GM18519 (cell line): ENCODE measurements around the gene FRS2.

Source experiments
- ATAC-seq: cut with Tn5 transposase; IDR thresholded peaks from one replicate; pipeline ENCODE4 v1.9.1; 2021; ENCODE audit warnings: mild to moderate bottlenecking, moderate library complexity; ENCODE audit not compliant: unreplicated experiment, low FRiP score

Gene FRS2

DNA sequence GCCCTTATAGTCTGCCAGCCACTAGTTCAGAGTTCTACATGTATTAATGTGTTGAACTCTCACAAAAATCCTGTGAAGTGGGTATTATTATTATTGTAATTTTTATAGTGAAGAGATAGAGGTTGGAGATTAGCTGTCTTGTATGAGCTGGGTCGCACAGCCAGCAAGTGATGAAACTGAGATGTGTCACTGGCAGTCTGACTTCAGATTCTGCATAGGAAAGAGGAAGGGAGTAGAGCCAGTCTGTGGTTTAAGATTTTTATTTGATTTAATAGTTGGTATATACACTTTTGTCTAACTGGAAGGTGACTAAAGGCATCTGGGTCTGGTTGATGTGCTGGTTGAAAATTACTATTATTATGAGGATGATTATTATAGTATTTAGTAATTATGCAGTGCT lies 5.8 kb upstream of the FRS2 start:
- ATAC-seq, result no peak

DNA sequence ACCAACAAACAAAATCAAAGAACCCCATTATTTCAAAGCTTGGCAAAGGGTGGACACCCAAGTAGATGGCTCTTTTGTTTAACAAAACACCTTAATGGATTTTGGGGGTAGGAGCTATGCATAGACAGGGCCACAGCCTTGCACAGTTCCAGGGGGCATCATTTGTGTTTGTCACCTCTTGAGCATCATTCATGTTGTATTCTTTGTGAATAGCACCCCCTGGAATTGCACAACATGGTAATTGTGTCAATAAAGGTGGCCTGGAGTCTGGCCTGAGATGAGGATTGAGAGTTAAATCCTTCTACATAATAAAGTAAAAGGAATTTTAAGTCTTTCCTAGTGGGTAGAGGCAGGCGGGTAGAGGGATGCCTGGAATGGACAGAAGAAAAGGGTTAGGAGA lies 3.3 kb upstream of the FRS2 start:
- no peak for ATAC-seq

GRCh38 chr12:69467366-69467765 lies 2.8 kb upstream of the FRS2 start:
- ATAC-seq, result no peak

DNA sequence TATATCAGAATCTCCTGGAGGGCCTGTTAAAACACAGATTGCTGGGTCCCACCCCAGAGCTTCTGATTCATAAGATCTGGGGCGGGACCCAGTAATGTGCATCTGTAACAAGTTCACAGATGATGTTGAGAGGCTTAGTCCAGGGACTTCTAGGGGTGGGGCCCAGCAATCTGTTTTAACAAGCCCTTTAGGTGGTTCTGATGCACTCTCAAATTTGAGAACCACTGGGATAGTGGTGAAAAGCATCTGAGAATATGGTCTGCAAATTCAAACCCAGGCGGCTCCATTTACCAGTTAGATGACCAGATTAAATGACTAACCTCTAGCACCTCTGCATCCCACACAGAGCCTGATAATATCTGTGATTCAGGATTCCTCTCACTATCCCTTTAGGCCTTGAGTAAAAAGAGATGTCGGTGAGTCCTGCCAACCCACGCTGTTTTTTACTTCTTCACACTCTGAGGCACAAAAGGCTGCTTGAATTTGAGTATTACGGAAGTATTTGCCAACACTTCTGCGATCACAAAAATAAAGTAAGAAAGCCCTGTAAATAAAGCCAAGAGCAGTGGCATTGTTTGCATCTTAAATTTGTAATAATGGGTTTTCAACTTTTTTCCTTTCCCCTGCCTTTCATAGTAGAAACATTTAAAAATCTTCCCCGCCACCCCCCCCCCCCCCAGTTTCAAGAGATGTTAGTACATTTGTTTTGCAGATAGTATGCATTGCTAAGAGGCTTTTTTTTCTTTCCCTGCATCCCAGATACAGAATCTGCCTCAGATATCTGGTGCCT lies 1.8 kb upstream of the FRS2 start:
- ATAC-seq, result no peak

DNA sequence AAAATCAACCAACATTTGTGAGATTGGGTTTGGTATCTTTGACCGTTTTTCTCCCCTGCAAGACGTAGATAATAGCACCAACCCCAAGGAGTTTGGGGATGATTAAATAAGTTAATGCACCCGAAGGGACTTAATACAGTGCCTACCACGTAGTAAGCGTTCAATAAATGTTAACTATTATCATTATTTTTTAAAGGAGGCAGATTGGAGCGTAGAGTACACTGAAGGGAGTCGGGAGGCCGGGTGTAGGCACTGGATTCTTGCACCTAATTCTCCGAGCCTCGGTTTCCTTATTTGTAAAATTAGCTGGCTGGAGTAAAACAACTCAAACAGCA lies 367 bp upstream of the FRS2 start:
- no peak for ATAC-seq

DNA sequence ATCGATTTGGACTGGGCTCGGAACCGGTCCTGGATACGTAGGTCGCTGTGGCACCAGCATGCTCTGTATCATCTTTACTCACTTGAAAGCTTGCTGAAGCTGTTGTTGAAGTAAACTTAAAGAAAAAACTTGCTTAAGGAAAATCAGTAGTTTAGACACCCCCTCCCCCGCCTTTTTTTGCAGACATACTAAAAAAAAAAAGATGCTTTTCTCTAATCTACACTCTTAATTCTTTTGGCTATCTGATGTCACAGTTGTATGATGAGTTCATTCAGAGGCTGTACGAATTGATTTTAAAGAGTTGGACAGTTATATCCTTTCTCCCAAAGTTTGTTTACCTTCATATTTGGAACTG lies 865 bp downstream of the FRS2 start:
- no peak for ATAC-seq

GRCh38 chr12:69471667-69472385 lies 1.6 kb downstream of the FRS2 start:
- ATAC-seq, result no peak

DNA sequence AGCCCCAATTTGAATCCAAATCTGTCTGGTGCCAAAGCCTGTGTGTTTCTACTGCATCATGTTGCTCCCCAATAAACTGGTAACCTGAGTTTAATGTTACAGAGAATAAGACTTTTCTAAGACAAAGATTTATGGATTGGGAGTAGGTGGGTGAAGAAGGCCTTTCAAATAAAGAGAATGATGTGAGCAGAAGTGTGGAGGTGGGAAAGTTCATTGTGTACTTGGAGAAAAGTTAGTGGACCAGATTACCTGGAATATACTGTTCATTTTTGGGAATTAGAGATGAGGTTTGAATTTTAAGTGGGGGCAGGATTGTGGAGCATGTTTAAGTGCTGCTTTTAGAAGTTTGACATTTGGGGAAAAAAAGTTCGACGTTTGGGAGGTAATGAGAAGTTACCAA lies 3.1 kb downstream of the FRS2 start:
- ATAC-seq, result no peak

DNA sequence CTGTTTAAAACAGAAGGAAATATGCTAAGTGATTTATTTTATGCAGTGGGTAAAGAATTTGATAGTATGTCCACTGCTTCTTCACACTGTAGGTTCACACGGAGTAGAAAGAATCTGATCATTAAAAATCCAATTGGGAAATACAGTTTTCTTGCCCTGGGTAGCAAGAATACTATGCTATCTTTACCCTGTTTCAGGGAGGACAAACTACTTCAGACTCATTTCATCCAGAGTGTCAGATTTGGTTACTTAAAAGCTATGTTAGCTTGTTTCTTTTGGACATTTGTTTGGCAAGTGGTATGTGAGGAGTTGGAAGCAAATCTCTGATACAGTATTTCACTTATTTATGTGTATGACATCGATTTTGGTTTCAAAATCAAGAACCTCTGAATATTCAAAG lies 4.3 kb downstream of the FRS2 start:
- ATAC-seq, result no peak

DNA sequence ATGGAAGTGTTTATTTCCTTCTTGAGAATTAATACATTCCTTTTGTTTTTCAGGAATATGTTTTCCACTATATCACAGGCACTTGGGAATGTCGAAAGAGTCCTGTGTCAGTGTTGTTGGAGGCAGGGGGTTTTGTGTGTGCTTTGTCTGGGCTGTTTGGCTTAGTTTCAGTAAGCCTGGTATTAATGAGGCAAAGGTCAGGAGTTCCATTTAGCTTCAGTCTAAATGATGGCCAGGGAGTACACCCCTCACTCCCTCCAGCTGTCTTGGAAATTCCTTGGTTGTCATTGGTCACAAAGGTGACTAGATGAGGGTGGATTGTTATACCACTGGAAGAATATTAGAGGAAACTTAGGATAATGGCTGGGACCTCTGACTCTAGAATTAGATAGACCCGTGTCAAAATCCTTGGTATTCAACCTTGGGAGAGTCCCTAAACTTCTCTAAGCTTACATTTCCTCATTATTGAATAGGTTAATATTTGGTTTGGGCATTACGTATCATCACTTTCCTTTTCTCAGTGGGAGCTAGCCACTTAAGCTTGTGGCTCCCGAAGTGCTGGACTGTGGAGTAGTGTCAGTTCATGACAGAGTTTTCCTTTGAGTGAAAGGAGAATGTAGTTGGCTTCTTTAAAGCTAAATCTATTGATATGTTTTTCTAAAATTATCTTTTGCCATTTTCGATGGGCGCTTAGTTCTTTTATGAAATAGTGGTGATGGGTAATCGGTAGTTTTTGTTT lies 5.2 kb downstream of the FRS2 start:
- ATAC-seq, result no peak

DNA sequence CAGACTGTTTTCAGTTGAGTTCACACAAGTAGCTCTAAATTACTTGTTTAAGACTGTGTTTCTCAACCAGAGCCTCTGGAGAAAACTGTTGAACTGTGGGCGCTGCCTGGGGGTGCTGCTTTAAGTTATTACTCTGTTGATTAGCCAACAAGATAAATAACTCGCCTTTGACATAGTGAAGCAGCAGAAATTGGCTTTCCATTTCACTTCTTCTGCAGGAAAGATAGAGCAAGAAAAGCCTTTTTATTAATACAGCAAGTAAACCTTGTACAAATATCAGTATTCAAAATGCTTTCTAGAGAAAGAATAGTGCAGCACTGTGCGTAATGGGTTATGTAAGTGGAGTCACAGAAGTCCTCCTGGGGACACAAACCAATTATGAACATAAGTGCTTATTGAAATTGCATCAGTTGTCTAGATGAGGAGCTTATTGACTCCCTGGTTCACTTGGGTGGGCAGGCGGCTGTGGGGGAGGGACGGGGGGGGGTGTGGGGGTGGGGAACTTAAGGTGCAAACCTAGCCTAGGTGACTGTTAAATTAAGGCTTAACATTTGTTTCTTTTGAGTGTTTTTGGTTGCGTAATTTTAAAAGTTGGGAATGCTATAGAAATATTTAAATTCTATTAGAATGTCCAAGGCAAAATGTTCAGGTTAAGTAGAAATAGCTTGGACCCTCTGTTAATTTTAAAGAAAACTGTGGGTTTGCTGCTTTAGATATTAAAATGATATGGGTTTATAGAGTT lies 6.3 kb downstream of the FRS2 start:
- ATAC-seq, result no peak

DNA sequence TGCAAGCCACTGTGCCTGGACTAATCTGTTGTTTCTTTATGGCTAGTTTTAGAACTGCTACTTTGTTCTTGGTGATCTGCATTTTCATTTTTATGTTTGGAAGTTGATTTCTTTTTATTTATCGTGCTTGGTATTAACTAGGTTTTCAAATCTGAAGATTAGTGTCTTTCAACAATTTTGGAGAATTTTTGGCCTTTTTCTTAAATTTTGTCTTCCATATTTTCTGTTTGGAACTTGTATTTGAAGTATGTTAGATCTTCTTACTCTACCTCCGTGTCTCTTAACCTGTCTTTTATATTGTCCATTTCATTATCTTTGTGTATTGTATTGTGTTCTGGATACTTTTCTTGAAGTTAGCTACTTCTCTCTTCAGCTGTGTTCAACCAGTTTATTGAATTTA lies 9.5 kb downstream of the FRS2 start:
- no peak for ATAC-seq

- no peak for ATAC-seq
Observed at GRCh38 chr12:69480698-69481097, 10.5 kb downstream of the FRS2 start.

DNA sequence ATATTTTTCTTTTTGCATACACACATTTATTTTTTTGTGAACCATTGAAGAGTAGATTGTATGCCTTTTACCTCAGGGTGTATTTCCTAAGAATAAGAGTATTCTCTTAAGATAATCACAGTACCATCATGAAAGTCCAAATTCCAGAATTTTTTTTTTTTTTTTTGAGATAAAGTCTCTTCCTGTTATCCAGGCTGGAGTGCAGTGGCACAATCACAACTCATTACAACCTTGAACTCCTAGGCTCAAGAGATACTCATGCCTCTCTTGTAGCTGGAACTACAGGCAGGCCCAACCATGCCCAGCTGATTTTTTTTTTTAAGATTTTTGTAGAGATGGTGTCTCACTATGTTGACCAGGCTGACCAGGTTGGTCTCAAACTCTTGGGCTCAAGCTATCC lies 10.9 kb downstream of the FRS2 start:
- ATAC-seq, result no peak

- ATAC-seq, result no peak
Observed at GRCh38 chr12:69483700-69484099, 13.5 kb downstream of the FRS2 start.

DNA sequence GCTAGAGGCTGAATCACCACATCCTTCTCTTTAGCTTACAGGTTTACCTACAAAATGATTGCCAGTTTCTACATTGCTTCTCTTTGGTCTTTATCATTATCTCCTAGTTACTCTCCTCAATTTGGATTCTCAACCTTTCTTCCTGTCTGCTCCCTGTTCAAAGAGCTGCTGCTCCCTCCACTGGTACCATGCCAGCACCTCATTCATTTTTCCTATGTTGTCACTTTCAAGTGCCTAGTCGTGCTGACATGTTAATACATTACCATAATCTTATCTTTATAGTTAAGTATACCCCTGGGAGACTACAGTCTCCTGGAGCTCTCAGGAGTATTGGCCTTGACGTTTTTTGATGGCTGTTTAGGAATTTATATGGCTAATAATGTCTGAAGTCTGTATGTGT lies 14.2 kb downstream of the FRS2 start:
- ATAC-seq, result no peak

- ATAC-seq, result no peak
Observed at GRCh38 chr12:69490920-69491643, 20.9 kb downstream of the FRS2 start.

GRCh38 chr12:69492739-69493138 lies 22.6 kb downstream of the FRS2 start:
- ATAC-seq, result no peak

- no peak for ATAC-seq
Observed at GRCh38 chr12:69495071-69495470, 24.9 kb downstream of the FRS2 start.

DNA sequence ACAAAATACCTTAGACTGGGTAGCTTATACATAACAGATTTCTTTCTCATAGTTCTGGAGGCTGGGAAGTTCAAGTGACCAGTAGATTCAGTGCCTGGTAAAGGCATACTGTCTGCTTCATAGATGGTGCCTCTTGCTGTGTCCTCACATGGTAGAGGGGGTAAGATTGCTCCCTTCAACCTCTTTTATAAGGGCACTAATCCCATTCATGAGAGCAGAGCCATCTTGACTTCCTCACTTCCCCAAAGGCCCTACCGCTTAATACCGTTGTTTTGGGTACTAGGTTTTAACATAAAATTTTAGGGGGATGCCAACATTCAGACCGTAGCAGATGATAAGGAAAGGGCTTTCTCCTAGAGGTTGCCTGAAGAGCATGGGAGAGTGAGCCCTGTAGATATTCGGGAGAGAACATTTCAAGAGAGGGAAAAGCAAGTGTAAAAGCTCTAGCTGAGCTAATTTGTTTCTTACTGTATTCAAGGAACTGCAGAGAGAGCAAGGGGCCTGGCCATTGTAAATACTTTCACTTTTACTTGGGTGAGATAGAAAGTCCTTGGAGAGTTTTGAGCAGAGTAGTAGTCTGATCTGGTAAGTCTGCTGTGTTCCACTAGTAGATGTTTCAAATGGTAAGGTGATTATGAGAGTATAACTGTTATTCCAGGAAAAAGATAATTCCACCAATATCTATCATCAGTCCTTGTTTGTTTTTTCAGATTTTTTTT lies 27.3 kb downstream of the FRS2 start:
- ATAC-seq, result peak; percentile 92
